GM20431 (cell line): ENCODE data around the gene SEMA3B.
"Not testable (repeated sequence)": the region's sequence is repeated elsewhere in the genome, so short reads cannot be mapped to it uniquely, and the experiment has no call there.

ENCODE experiments used
- in situ Hi-C: fragments of 300-500 bp; cut with MseI, MboI; formaldehyde crosslinking; loops from one replicate; pipeline ENCODE4 v1.15.0; 2020; ENCODE audit warnings: low sequenced_read_pairs; ENCODE audit not compliant: unreplicated experiment

Gene SEMA3B

DNA sequence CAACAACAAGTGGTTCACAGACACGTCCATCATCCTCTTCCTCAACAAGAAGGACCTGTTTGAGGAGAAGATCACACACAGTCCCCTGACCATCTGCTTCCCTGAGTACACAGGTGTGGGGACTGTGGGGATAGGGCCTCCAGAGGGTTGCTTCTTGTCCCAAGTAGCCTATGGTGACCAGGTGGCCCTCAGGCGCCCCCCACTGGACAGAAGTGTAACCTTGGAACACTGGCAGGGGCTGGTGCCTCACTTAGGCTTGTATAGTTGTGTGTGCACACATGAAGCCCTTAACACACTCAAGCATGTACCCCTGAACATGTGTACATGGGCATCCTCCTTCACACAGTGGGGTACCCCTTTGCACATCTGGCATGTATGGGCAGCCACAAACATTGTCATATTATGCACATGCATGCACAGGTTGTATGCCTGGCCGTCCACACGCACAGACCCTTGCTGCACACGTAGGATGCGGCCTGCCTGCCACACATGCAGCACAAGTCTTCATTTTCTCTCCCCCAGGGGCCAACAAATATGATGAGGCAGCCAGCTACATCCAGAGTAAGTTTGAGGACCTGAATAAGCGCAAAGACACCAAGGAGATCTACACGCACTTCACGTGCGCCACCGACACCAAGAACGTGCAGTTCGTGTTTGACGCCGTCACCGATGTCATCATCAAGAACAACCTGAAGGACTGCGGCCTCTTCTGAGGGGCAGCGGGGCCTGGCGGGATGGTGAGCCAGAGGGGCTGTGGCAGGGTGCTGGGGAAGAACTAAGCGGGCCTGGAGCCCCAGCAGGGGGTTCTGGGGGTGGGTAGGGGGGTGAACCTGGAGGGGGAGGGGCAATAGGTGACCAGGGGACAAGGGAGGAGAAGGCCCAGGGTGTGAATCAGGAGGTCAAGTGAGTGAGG is 11.7 kb upstream of the SEMA3B start:
- in situ Hi-C loops = no loop called here

DNA sequence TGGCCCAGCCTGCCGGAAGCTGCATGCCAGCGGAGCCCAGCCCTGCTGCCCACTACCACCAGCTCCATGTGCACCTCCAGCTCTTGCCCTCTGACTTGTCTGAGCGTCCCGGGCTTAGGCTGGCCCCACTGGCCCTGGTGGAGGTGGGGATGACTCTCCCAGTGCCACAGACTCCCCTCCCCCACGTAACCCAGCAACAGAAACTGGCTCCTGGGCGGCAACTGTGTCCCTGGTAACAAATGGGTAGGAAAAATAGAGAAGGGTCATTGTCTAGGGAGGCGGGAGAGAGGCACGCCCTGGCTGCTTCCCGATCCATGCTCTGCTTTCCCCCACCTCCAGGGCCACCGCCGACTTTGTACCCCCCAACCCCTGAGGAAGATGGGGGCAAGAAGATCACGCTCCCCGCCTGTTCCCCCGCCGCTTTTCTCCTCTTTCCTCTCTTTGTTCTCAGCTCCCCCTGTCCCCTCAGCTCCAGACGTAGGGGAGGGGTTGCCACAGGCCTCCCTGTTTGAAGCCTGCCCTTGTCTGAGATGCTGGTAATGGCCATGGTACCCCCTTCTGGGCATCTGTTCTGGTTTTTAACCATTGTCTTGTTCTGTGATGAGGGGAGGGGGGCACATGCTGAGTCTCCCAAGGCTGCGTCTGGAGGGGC is 10.8 kb upstream of the SEMA3B start:
- in situ Hi-C loops = no loop called here

DNA sequence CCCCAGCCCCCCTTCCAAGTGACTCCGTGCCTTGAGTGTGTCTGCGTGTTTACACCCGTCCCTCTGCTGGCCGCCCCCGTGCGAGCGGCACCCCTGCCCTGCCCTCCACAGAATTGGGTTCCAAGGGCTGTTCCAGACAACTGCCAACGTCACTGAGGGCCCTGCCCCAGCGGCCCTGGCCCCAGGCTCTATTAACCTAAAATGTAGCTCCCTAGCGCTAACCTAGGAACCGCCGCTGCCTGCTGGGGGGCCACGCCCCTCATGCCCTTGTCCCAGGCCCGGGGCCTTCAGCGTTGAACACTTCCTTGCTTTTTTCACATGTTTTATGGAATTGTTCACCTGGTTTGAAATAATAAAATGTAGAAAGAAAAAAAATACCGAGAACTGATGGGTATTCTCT is 10.0 kb upstream of the SEMA3B start:
- in situ Hi-C loops = no loop called here

DNA sequence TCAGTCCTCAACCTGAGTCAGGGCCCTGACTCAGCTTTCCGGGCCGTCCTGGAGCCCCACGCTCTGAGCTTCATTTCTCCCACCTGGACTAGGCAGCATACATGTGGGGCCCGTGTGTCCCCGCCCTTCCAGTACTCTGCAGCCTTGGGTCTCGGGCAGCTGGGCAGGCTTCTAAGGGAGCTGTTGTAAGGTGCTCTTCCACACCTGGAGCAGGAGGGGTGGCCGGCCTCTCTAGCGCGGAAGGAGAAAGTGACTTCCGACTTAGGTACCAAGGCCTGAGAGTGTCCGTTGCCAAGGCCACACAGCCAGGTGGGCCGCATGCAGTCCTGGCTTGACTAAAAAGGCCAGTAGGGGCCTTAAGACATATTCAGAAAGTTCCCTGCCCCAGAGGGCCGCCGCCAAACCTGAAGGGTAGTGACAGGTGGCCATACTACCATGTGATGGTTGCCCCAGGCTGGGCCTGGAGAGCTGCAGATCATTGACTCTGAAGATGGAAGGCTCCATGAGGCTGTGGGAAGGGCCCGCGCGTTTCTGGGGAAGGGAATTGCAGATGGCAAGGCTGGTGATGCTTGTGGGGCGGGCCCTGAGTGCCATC is 9.4 kb upstream of the SEMA3B start:
- in situ Hi-C loops = no loop called here

DNA sequence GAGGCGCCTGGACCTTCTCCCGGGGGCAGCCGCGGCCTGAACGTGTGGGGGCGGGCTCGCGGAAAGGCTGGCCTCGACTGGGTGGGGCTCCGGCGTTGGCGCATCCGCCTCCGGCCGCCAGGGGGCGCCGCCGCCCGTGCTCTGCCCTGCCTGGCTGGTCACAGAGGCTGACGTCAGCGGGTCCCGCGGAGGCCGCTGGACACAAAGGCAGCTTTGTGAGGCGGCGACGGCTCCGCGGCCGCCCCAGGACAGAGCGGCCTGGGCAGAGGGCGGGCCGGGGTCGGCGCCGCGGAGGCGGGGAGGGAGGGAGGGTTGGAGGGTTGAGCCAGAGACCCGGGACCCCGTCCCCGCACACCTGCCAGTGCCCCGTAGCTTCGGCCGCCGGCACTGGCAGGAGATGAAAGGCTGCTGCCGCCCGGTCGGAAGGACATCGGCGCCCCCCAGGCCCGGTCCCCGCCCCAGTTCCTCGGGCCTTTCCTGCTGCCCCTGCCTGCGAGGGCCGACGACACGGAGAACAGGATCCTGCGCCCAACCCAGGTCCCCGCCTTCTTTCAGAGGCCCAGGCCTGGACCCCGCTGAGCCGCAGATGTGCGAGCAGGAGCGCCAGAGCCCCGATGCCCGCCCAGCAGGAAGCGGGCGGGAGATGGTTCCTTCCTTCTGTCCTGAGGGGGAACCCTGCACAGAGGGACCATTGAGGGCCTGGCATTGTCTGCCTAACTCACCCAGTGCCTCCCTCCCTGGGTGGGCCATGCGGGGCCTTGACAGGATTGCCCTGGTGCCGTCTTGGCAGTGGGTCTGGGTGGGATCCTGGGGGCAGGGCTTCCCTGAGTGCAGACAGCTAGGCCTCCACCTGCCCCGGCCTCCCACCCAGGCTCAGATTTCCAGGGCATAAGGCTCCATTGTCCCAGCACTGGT is 8.7 kb upstream of the SEMA3B start:
- in situ Hi-C loops = no loop called here

DNA sequence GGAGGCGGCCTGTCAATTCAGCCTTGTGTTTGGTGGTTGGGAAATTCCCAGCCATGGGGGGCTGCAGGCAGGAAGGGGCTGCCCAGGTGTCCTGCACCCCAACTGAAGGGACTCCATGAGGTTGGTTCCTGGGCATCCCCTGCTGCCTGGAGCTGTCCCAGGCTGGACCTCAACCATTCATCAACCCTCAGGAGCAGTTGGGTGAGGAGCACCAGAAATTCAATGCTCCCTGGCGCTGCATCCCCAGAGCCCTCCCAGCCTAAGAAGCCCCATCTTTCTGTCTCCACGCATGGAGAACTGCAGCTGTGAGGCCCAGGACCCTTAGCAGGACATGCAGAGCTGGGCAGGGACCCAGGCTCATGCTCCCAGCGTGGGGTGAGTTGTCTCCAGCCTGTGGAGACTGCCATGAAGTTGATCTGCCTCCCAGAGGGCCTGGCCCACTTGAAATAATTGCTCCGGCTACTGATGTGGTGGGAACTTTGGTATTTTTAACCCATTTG is 8.0 kb upstream of the SEMA3B start:
- in situ Hi-C loops = no loop called here

DNA sequence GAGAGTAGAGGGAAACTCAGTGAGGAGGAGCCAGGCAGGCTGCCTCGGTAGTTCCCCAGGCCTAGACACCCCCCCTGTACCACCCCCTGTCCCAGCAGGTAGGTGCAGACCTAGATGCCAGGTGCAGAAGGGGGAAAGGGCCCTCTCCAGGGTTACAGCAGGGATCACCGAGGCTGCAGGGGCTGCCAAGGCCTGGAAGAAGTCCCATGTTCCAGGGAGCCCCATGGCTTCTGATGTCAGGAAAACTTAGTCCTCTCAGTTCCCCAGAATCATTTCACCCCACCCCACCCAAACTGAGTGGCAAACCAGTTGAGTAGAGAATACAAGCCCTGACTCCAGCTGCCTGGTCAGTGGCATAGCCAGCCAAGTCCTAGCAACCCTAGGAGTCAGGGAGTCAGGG is 7.4 kb upstream of the SEMA3B start:
- in situ Hi-C loops = no loop called here

DNA sequence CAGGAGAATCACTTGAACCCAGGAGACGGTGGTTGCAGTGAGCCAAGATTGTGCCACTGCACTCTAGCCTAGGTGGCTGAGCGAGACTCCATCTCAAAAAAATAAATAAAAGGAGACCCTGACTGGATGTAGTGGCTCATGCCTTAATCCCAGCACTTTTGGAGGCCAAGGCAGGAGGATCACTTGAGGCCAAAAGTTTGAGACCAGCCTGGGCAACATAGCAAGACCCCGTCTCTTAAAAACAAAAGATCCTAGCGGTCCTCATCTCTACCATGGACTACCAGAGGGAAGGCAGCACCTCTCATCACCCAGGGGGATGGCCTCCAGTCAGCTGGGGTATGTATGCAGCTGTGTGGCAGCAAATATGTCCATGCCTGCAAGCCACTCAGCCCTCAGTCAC is 6.7 kb upstream of the SEMA3B start:
- in situ Hi-C loops = not testable (repeated sequence)

DNA sequence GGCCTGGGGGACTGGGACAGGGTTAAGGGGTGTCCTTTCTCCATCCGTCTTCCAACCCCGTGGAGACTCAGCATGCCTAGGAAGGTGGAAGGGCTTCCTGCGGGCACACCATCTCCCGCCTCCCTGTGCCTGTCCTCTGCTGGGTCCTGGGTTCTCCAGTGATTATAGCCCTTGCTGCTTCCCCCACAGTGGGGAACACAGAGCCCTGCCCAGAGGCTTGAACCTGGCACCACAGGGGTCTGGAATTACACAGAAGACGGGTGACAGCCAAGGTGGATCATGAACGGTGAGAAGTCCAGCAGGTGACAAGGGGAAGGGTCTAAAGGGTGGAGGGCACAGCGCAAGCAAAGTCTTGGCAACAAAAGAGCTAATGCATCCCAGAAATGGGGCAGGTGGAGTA is 6.2 kb upstream of the SEMA3B start:
- in situ Hi-C loops = no loop called here

DNA sequence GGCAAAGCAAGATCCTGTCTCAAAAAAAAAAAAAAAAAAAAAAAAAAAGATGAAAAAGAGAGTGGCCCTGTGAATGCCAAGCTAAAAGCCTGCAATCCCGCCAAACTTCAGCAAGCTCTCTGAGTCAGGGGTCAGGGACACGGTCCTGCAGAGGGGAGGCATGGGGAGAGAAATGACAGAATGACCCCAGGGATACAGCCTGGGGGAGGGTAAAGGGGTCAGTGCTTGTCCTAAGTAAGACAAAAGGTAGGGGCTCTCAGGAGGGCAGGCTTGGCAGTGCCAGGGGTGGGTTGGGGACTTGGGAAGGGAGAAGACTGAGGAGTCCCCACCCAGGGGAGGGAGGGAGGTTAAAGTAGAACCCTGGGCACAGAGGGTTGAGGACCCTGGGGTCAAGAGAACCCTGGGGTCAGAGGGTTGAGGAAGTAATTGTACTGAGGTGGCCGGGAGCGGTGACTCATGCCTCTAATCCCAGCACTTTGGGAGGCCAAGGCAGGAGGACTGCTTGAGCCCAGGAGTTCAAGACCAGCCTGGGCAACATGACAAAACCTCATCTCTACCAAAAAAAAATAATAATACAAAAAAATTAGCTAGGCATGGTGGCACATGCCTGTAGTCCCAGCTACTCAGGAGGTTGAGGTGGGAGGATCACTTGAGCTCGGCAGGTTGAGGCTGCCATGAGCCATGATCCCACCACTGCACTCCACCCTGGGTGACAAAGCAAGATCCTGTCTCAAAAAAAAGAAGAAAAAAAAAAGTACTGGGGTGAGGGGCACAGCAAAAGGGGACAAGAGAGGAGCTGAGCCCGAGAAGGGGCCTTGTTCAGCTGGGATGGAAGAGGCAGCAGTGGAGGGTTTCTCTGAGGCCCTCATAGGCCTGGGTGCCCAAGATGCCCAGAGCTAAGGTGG is 5.2 kb upstream of the SEMA3B start:
- in situ Hi-C loops = no loop called here

DNA sequence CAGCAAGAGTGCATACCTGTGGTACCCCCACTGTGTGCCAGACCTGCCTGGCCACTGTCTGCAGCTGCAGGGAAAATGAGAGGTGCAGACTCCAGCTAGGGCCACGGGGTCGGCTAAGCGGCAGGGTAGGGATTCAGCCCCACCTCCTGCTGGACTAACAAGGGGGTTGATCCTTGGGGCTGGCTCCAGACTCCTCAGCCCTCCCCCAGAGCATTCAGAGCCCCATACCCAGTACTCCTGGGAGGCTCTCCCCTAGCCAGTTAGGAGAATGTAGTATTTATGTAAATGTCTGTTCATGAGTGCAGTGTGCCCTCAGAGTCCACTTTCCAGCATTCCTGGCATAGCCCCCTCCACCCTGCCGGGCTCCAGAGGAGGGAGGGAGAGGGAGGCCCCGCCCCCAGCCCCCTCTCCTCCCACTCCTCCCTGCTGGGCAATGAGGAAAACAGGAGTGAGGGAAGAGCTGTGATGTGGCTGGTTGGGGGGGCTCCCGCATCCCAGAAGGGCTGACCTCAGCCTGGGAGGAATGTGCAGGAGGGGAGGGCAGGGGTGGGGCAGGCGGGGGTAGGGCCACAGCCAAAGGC is 4.5 kb upstream of the SEMA3B start:
- in situ Hi-C loops = no loop called here

DNA sequence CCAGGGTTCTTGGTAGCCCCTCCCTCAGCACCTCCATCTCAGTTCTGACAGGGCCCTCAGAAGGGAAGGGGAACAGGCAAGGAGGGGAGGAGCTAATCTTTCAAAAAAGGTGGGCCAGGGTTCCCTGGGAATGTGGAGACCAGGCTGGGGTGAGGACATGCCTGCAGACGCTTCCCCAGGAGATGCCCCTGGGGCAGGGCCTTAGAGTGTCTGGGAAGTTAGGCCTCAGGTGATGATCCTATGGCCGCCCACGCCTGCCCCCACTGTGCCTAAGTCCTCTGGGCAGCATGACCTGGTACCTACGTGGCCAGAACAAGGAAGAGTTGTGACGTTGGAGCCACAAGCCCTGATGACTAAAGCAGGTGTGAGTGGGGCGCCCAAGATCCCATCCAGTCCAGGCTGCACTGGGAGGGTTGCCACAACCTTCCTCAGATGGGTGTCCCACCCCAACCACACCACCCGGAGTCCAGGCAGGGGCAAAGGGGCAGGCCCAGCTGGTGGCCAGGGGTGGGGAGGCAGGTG is 3.9 kb upstream of the SEMA3B start:
- in situ Hi-C loops = no loop called here

DNA sequence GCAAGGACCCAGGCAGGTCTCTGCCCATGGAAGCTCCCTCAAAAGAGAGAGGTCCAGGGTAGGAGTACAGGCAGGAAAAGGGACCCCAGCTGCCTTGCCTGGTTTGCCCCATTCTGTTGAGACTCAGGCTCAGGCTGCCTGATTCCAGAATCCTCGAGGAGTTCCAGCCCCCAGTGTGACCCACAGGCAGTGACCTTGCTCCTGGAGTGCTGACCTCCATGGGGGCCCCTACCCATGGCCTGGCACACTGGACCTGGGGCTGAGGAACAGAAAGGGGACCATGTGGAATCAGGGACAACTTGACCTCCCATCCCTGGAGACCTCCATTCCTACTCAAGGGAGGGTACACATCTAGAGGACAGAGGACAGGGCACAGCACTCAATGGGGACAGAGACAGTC is 3.4 kb upstream of the SEMA3B start:
- in situ Hi-C loops = no loop called here

DNA sequence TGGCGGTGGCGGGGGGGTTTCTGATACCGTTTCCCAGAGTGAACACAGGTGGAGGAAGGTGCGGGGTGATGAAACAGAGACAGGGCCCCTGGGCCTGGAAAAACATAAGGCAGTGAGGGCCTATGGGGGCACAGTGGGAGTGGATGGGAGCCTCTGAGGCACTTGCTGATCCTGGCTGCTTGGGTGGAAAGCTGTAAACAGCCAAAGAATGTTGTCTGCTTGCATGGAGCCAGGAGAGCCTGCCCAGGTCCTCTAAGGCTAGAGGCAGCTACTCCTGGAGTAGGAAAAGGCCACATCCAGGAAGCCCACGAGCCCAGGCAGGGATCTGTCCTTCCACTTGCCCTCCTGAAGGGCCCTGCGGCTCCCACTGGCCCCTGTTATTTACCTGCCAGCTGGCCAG is 2.9 kb upstream of the SEMA3B start:
- in situ Hi-C loops = no loop called here

DNA sequence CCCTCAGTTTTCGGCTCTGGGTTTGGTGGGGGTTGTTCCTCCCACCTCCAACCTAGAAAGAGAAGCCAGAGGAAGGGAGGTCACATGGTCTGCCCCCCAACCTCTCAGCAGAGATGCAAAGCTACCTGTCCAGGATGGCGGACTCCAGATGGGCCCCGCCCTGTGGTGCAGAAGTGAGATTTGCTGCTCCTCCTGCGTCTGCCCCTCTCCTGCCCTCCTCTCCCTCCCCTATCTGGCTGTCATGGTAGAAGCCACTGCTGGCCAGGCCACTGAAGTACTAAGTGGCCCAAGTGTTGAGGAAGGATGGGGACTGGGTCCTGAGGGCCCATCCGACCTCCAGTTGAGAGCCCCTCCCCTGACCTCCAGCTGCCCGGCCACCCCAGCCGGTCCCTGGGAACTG is 2.1 kb upstream of the SEMA3B start:
- in situ Hi-C loops = no loop called here

DNA sequence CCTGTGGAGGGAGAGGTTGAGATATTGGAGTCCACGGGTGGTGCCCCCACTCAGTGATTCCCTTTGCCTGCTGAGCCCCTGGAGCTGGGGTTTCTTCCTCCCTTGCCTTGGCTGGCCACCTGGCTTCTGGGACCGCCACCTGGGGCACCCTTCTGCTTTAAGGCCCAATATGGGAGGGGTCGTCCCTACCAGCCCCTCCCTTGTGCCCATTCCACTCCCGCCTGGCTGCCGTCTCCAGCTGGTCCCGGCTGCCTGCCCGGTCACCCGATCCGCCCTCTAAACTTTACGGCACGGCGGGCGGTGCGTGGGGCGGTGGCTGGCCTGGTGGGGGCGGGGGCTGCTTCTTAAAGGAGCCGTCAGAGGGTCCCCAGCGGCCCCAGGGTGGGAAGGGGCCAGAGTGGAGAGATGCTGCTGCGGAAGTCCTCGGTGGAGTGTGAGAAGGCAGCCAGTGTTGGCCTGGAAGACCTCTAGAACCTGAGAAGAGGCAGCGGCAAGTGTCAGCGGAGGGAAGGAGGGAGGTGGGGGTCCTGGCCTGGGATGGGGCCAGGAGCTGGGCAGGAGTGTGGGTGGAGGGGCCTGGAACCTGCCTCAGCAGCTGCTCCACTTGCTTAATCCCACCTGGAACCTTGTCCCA is 1.6 kb upstream of the SEMA3B start:
- in situ Hi-C loops = no loop called here

DNA sequence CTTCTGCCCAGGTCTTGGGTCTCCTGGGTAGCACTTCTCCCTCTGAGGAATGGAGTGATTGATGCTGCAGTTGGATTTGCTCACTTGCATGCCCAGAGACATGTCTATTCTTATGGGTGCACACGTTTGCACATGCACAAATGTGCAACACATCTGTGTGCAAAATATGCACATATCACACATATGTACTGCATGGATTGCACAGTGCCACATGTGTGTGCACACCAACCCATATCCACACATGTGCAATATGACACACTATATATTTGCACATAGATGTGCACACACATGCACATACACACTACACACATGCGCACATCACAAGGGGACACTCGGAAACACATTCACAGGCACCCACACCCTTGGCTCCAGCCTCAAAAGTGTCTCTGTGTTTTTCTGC is 671 bp upstream of the SEMA3B start:
- in situ Hi-C loops = no loop called here

DNA sequence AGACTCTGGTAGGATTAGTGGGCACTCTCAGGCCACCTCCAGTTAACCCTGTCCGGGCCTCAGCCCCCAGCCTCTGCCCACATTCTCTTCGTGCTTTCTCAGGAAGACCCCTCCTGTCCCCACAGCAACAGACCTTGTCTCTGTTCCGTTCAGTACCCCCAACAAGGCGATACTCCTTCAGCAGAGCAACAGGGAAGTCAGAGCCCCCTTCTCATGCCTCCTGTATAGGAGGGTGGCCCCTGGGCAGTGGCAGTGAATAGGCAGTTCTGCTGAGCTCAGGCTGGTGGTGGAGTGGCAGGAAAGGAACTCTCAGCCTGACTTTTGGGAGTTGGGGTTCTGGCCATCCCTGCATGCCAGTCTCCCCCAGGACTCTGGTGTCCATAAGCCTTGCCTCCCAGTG is 513 bp downstream of the SEMA3B start:
- in situ Hi-C loops = no loop called here
